GM21515 (cell line): Measurements from ENCODE around the gene PBRM1.
"Not testable (repeated sequence)": the region's sequence is repeated elsewhere in the genome, so short reads cannot be mapped to it uniquely, and the experiment has no call there.

Experiments used
- ATAC-seq: cut with Tn5 transposase; IDR thresholded peaks from one replicate; pipeline ENCODE4 v1.9.1; 2021; ENCODE audit not compliant: unreplicated experiment

Gene PBRM1

DNA sequence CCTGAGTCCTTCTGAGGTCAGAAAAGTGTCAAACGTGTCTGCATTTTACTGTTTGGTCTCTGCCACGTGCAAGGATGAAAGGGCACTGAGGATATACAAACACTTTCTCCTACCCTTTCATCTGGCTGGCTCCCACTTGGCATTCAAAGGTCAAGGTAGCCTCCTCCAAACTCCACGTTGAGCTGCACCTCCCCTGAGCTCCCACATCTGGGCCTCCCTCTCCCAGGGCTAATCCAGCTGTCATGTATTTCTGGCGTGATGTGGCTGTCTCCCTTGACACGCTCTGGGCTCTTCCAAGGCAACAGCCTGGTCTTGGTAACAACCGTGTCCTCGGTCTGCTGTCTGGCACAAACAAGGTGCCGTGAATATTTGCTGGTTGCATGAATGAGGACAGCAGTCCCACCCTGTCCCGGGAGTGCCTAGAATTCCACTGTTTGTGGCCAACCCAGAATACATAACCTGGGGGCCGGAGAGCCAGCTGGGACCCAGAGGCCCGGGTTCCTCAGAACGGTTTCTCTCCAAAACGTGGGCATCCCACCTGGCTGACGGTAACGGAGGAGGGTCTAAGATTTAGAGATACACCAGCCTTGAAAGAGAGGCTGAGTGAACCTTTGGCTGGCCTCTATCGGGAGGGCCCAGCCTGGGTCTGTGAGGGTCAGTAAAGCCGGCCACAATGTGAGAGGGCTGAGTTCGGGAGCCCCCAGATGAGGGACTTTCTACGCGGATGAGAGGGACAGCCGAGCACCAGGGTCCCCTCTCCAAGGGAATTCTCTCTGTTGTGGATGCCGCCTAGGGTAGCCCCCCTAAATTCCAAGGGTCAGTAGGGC lies 19.1 kb upstream of the PBRM1 start:
- no peak for ATAC-seq

DNA sequence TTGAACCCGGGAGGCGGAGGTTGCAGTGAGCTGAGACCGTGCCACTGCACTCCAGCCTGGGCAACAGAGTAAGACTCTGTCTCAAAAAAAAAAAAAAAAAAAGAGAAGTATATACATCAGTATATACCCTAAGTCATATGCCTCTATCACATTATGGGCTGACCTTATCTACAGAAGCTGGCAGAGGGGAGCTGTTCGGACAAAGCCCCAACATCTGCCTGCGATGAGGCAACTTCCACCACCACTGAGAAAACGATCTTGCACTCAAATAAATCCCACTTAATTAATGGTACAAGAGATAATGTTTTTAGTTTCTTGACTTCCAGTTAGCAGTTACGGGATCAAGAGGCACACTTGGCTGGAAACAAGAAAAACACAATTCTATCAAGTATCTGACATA lies 17.6 kb upstream of the PBRM1 start:
- ATAC-seq = no peak

DNA sequence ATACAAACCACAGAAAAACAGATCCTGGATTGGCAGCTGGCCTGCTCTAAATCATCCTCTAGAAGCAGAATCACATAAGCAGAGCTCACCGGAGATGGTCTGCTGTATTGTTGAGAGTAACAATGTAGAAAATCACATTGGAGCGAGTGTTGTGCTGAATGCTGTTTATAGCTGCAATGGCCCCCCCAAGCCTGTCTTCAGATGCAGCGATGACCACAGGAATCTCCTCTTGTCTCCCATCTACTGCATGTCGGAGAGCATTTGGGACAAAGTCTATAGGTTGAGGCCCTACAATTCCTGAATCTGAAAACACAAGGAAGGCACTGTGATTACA lies 11.9 kb upstream of the PBRM1 start:
- ATAC-seq = no peak

DNA sequence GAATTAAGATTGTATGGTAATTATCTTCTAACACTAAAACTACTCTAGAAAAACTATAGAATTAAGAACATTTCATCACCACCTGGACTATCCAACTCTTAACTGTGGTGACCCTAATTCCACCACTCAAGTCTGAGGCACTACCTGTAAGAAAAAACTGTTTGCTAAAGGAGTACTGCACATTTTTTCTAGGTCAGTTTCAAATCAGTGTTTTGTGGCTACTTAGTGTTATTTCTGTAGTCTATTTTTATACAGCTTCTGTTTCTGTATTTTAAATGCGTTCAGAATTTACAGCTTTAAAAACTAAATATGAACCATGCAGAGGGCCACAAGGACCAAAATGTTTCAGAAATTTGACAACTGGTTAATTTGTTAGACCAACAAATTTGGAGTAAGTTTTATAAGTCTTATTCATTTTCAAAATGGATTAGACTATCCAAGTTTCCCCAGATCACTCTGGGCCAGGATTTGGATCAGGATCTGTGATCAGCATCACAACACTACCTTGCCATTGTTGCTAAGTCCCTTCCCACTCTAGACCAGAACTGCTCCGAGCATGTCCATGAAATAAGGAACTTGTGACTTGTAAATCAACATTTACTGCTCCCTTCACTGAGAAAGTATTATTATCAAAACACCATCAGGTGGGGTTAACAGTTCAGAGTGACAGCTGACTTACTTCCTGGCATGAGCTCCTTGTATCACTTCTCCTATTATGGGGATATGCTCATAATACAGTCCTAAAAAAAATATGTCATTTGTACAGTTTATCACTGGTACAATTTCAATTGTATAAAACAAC lies 11.3 kb upstream of the PBRM1 start:
- no peak for ATAC-seq

DNA sequence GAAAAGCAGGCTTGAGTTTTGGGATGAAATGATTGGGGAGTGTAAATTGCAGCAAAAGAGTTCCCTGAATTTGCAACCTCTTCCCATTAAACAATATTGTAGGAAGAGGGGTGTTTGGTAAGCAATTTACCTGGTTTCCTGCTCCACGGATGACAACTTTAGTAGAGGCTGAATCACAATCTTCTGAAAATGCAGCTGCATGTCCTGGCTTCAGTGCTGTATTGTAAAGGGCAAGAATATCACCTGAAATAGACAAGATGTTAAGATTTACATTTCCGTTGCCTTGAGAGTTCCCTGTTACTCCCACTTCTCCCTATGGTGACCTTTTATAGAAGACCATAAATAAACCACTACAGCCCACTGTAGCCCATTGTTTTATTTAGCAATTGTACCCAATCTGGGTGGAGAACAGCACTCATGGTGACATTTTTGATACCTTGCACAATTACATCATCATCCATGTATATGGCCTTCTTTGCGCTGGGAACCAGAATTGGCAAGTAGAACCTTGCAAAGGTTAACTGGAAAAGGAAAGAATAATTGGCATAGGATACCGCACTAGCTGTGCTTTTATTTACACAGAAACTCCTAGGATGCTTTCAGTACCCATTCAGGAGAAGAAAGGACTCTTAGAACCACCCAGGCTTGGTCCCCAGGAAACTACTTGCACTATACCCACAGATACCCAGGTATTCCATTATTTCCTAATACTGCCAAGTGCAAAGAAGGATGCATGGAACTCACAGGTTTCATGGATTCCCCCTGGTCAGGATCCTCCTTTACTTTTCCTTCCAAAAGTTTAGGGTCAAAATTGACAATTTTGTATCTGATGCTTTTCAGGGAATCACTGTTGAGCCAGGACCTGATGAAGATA lies 10.3 kb upstream of the PBRM1 start:
- ATAC-seq = no peak

DNA sequence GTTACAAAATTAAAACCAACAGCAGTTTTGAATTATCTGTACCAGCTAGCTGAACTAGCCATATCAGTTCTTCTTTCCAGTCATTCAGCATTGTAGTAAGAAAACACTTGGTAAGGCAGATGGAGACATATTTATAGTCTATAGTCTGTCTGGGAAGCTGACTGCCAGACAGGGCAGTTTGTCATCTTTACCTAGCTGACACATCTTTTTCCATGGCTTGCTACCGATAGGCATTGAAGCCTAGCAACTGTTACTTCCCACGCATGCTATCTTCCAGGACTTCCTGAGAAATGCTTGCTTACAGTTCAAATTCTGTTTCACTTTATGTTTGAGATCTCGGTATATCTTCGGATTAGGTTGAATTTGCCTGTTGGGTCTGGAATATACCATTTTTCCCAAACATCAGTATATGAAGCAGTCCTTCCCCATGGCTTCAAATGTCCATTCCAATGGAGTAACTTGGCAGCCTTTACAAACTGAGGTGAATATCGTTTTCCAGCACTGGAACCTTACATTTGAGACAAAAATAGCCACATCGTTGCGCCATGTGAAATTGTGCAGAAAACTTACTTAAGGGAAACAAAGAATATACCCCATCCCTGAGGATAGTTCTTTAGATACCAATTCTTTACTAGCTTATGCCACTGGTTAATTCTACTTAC lies 8.9 kb upstream of the PBRM1 start:
- ATAC-seq = no peak

DNA sequence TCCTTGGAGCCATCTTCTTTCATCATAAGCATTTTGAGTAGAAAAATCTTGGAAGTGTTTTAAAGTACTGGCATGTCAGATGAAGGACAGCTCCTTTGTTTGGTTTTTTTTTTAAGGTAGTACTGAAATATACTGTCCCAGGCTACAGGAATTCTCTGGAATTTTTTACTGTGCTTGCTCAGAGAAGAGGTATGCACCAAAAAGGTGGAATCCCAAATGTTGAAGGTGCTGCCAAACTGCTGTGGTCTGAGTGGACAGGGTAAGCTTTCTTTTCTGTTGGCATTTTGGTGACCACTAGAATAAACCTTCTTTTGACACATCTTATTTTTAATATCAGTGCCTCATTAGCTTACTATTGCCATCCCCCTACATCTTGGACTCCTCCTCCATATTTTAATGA lies 7.4 kb upstream of the PBRM1 start:
- ATAC-seq = no peak

DNA sequence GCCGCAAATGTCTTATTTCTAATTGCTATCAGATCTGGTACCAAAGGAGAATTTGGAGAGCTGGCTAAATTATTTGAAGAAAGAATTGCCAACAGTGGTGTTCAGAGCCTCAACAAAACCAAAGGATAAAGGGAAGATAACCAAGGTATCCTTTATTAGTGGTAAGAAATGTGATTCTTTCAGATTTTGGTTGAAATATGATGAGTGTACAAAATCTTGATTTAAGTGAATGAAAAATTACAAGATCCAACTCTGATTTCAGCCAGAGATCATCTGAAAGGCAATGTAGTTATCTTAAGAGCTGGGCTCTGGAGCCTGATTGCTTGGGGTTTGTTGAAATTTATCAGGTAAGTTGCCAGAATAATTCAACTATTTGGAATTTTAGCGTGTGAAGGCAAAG lies 4.8 kb upstream of the PBRM1 start:
- no peak for ATAC-seq

DNA sequence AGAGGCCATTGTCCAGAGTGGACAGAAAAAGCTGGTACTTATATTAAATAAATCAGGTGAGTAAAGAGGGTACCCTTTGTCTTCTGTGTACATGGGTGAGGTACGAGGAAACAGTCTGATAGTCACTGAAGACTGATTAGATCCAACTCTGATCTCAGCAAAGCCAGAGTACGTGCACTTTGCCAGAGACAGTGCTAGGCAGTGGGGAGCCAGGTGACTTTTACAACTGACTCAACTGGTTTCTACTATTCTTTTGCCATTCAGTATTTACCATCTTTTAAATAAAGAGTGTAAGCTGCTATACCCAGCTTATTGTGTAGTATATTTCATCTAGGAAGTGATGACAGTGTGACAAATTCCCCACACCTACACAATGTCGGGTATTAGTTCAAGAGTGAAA lies 3.4 kb upstream of the PBRM1 start:
- no peak for ATAC-seq

DNA sequence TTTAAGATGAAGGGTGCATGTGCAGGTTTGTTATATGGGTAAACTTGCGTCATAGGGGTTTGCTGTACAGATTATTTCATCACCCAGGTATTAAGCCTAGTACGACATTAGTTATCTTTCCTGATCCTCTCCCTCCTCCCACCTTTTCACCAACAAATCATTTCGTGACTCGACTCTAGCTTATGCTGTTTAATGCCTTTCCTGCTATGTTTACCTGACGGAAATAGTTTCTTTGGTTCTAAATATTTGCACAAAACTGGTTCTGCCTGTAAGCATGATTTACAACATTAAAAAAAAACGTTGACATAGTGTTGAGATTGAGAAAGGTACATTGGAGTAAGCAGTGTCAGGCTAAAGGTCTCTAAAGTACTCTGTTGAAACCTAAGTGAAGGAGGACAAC lies 2.6 kb upstream of the PBRM1 start:
- ATAC-seq = no peak

DNA sequence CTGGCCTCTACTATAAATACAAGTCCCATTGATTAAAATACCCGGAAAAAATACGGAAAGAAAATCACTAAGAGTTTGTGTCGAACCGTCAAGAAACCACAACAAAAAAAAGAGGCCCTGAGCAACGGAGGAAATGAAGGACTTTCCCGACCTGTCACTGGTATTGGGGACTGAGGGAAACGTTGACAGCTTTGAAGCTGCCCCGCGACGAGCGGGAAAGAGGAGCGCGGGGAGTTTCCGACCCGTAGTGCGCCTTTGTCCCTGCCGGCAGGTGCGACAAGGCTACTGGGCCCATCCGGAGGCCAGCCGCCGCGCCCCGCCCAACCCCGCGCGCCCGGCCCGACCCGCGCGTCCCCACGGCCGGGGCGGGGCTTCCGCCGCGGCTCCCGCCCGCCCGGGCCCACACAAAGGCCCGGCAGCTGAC lies 416 bp downstream of the PBRM1 start:
- ATAC-seq = peak; percentile 63

DNA sequence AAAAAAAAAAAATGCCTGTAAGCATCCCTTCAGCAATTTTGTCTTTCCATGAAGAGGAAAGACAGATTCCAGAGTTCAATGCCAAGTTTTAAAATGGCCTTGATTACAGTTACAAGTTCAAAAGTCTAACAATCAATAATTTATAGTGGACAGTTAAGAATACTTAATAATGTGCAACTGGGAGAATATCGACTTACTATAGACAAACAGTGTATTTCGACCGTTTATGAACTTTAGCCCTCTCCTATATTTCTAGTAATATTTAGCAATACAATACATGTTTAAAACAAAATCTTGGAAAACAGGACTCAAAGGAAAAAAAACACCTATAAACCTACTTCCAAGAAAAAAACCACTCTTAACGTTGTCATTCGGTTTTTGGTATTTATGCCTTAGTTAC lies 1.5 kb downstream of the PBRM1 start:
- no peak for ATAC-seq

DNA sequence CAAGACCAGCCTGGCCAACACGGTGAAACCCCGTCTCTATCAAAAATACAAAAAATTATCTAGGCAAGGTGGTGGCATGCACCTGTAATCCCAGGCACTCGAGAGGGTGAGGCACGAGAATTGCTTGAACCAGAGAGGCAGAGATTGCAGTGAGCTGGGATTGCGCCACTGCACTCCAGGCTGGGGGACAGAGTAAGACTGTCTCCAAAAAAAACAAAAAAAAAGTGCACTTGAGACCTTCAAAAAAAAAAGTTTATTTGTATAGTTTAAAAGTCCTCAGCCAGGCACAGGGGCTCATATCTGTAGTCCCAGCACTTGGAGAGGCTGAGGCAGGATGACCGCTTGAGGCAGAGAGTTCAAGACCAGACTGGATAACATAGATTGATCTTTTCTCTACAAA lies 2.1 kb downstream of the PBRM1 start:
- ATAC-seq = no peak

DNA sequence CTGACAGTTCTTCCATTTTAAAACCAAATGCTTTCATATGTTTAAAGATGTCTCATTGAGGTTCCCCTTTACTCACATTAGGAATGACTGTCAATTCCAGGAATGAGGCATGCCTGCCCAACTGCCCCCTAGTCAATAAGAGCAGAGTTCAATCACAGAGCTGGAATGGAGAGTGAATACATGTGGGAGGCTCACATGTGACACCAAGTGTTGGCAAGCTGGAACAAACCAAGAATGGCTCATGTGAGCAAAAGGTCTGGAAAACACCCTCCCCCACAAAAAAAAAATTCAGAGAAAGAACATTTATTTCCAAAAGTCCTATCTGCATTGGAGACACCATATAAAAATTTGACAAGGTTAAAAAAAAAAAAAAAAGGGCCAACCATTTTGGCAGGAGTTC lies 3.7 kb downstream of the PBRM1 start:
- no peak for ATAC-seq

DNA sequence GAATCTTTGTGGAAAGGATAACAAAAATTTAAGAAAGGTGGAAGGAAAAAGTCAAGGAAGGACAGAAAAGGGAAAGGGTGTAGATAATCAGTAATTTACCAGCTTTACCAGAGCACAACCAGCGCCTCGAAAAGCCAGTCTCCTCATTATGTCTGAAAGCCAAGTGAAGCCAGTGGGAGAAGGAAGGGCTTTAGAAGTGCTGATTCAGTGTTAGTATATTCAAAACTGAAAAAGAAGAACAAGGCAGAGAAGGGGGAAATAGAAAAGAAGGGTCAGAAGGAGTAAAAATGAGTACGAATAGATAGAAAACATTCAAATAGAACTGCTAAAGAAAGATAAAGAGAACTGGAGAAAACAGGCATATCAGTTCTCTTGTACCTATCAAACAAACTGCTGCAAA lies 4.1 kb downstream of the PBRM1 start:
- ATAC-seq = no peak

DNA sequence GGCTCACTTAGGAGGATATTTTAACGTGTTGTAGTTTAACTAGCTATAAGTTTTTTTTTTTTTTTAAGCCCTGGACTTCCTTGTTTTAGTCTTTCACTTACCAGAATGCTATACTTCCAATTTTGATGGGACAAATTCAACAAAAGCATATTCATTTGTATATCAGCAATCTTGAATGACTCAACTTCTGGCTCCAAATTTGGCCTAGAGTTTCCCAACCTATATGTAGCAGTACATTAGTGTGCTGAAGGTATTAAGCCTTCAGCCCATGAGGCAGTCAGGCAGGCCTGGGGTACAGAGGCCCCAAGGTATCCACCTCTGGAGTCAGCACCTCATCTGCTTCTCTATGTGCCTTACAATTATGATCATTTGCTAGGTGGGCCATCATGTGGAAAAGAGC lies 5.9 kb downstream of the PBRM1 start:
- no peak for ATAC-seq

DNA sequence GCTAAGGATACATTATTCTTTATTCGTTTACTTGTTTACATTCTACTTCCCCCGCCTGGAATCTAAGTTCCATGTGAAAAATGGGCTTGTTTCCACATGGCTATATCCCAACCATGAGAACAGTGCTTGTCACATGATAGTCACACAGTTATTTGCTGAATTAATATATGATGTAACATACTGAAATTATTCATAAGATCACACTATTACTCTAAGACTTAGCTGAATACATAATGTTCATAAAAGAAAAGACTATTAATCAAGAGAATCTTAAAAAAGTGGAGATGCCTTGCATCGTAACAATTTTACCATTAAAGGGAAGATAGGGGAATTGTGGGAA lies 6.5 kb downstream of the PBRM1 start:
- no peak for ATAC-seq

DNA sequence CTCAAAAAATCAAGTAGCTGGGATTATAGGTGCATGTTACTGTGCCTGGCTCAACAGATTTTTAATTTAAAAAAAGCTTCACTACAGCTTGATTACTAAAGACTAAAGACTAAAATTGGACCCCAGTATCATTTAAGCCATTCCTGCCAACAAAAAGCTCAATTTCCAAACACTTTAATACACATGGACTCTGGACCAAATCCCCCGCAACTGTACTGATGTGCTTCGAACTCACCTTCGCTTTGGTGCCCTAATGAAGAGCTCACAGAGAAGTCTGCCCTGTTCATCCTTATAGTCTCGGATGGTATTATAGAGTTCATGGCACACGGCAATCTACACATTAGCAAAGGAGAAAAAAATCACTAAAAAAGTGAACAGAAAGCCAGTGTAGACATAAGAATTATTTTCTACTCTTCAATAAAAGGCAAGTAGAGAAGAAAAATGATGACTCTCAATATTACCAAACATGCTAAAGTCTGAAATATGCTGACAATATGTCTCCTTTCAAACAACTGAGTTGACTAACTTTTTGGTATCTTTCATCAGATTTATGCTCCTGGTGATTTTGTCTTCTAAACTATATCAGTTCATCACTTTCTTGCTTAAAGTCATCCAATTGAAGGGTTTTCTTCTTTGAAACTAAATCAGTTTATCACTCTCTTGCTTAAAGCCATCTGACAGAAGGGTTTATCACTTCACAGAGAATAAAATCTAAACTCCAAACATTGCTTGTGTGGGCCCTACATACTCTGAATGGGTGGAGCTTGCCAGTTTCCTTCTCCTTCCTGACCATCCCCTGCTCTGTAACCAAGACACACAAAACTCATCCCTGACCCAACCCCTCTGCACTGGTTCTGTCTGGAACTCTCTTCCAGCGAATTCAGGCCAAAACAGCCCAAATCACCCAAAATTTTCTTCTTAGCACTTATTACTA lies 7.2 kb downstream of the PBRM1 start:
- no peak for ATAC-seq

DNA sequence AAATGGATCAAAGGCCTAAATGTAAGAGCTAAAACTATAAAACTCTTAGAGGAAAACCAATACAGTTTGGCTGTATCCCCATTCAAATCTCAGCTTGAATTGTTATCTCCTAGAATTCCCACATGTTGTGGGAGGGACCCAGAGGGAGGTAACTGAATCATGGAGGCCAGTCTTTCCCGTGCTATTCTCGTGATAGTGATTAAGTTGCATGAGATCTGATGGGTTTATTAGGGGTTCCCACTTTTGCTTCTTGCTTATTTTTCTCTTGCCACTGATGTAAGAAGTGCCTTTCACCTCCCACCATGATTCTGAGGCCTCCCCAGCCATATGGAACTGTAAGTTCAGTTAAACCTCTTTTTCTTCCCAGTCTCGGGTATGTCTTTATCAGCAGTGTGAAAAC lies 9.5 kb downstream of the PBRM1 start:
- ATAC-seq = not testable (repeated sequence)

DNA sequence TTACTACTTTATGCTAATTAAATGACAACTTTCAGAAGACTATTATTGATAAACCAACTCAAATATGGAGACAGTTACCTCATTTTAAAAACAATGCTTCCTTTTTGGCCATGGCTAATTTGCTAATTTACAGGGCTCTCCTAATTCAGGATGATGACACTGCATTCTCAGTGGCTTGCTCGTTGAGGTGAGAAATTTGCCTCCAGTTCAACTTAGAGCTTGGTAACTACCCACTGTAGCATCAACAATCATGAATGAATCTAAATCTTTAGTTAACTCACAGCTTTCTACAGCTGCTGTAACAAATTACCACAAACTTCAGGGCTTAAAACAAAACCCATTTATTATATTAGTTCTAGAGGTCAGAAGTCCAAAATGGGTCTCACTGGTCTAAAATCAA lies 14.0 kb downstream of the PBRM1 start:
- ATAC-seq = no peak
